GM21447 (cell line): ENCODE results near the gene NSD1.

Experiments
- ATAC-seq: cut with Tn5 transposase; IDR thresholded peaks from one replicate; pipeline ENCODE4 v1.9.1; 2021; ENCODE audit not compliant: unreplicated experiment

The NSD1 gene

DNA sequence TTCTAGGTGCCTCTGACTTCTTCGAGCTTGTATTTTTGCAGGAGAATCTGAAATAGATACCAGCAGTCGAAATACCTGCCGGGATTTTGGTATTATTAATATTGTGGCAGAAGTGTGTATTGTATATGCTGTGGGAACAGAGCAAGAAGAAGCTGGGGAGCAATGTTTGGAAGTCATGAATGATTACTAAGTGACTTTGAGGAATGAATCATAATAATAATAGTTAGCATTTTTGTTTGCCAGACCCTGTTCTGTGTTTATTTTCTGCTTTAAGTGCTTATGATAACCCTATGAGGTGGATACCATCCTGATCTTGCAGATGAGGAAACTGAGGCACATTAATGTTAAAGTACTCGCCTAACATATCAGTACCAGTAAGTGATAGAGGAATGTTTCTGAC lies 137.5 kb downstream of the NSD1 start:
- no peak for ATAC-seq

DNA sequence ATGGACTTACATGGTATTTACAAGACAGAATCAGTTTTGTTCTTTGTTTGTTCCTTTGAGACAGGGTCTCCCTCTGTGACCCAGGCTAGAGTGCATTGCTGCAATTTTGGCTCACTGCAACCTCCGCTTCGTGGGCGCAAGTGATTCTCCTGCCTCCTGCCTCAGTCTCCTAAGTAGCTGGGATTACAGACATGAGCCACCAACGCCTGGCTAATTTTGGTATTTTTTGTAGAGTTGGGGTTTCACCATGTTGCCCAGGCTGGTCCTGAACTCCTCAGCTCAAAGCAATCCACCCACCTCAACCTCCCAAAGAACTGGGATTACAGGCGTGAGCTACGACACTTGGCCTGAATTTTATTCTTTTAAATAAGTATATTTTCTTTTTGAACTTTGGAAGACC lies 142.3 kb downstream of the NSD1 start:
- no peak for ATAC-seq

- ATAC-seq = no peak
Measured at GRCh38 chr5:177276886-177277285, 143.3 kb downstream of the NSD1 start.

- ATAC-seq = no peak
Measured at GRCh38 chr5:177288191-177288590, 154.6 kb downstream of the NSD1 start.

- ATAC-seq = peak; percentile 76
Measured at GRCh38 chr5:177290816-177291596, 157.4 kb downstream of the NSD1 start.

GRCh38 chr5:177291735-177292134 lies 158.2 kb downstream of the NSD1 start:
- no peak for ATAC-seq

DNA sequence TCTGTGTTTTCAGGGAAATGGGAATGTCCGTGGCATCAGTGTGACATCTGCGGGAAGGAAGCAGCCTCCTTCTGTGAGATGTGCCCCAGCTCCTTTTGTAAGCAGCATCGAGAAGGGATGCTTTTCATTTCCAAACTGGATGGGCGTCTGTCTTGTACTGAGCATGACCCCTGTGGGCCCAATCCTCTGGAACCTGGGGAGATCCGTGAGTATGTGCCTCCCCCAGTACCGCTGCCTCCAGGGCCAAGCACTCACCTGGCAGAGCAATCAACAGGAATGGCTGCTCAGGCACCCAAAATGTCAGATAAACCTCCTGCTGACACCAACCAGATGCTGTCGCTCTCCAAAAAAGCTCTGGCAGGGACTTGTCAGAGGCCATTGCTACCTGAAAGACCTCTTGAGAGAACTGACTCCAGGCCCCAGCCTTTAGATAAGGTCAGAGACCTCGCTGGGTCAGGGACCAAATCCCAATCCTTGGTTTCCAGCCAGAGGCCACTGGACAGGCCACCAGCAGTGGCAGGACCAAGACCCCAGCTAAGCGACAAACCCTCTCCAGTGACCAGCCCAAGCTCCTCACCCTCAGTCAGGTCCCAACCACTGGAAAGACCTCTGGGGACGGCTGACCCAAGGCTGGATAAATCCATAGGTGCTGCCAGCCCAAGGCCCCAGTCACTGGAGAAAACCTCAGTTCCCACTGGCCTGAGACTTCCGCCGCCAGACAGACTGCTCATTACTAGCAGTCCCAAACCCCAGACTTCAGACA lies 160.4 kb downstream of the NSD1 start:
- no peak for ATAC-seq

DNA sequence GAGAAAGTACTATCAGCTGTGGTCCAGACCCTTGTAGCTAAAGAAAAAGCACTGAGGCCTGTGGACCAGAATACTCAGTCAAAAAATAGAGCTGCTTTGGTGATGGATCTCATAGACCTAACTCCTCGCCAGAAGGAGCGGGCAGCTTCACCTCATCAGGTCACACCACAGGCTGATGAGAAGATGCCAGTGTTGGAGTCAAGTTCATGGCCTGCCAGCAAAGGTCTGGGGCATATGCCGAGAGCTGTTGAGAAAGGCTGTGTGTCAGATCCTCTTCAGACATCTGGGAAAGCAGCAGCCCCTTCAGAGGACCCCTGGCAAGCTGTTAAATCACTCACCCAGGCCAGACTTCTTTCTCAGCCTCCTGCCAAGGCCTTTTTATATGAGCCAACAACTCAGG lies 161.1 kb downstream of the NSD1 start:
- ATAC-seq = no peak

DNA sequence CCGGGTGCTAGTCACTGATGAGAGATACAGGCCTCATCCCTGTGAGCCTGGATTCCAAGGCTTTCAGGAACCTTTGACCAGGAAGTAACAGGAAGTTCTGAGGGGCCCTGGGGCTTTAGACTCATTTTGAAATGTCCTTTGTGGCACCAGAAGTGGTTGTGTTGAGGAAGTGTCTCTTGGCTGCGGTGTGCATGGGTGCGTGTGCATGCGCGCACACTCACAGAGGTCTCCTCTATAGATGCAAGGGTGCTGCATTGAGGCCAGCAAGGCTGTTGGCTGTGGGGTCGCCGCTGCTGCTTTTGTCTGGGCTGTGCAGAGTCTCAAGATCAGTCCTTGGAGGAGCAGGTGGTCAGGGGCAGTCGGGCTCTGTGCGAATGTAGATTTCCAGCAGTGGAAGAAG lies 162.4 kb downstream of the NSD1 start:
- no peak for ATAC-seq

GRCh38 chr5:177296581-177296980 lies 163.0 kb downstream of the NSD1 start:
- ATAC-seq = no peak

GRCh38 chr5:177297922-177298321 lies 164.3 kb downstream of the NSD1 start:
- no peak for ATAC-seq

- ATAC-seq = no peak
Measured at GRCh38 chr5:177299697-177300096, 166.1 kb downstream of the NSD1 start.

DNA sequence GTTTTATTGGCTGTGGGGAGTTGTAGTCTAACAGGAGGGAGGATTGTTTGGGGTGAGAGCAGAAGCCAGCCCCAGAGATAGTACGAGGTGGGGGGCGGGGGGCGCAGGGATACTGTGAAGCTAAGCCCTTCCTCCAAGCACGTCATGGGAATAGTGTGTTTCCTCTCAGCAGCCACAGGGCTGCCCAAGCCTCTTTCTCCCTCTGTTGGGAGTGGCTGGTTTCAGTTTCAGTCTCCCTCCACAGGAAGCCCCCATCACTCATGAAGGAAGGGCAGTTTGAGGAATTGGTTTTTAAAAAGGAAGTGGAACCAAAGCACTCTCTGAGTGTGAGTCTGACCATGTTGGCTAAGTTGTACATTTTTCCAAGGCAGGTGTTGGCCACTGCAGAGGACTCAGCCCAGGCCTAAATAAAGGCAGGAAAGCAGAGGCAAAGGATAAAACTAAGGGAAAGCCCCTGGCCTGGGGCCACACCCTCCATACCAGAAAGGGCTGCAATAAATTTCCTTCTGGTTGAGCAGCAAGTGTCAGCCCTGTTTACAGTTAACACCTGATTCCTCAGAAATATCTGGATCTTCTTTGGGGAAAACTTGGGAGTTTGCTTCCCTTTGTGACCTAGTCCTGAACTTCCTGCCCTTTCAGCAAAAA lies 166.8 kb downstream of the NSD1 start:
- ATAC-seq = peak; percentile 47

GRCh38 chr5:177300951-177301350 lies 167.4 kb downstream of the NSD1 start:
- ATAC-seq = no peak

GRCh38 chr5:177301503-177302165 lies 168.1 kb downstream of the NSD1 start:
- ATAC-seq = no peak

DNA sequence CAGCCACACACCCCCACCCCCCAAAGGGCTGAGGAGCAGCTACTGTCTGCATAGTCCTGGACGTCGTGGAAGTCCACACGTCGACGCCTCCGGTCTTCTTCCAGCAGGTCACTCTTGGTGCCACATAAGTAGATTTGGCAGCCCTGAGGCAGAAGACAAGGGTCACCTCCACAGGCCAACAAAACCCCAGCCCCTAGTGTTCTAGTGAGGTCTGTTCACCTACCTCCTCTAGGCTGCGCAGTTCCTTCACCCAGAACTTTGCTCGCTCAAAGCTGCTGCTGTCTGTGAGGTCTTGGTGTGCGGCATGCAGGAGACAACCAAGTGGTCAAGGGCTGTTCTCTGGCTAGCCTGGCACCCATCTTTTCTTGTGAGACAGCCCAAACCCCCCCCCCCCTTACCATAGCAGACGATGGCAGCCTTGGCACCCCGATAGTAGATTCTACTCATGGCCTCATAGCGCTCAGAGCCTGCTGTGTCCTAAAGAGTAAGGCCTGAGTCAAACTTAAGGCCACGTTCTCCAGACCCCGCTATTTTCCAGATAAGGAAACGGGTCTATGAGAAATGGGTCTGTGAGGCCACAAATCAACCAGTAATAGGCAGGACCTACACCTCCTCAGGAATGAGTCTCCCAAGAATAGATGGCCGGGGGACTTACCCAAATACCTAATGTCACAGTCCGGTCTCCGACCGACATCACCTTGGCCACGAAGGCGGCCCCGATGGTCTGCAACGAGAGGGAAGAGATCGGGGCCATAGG lies 169.0 kb downstream of the NSD1 start:
- no peak for ATAC-seq

GRCh38 chr5:177303121-177303924 lies 169.8 kb downstream of the NSD1 start, which contains the start of the genes PRELID1 and RAB24:
PRELID1 (plus strand) TSS chr5:177303799; CDS start chr5:177303986, 187 bp downstream.
RAB24 (minus strand) TSS chr5:177303719; CDS start chr5:177303288, 431 bp downstream.
- ATAC-seq = peak; percentile 47

DNA sequence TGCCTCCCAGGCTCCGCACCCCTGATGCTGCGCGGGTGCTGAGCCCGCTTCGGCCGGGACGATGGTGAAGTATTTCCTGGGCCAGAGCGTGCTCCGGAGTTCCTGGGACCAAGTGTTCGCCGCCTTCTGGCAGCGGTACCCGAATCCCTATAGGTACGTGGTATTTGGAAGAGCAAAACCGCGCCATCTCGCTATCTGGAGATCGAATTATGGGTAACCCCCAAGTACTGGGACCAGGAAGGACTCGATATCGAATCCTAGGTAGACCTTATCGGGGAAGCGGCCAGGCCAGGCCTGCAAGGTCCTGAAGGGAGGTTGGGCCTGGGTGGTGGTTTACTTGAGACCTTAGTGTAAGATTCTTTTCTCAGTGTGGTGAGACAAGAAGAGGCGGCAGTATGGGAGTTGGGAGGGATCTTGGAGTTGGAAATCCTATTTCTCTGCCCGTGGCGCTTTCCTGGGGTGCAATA lies 170.4 kb downstream of the NSD1 start:
- ATAC-seq = no peak

DNA sequence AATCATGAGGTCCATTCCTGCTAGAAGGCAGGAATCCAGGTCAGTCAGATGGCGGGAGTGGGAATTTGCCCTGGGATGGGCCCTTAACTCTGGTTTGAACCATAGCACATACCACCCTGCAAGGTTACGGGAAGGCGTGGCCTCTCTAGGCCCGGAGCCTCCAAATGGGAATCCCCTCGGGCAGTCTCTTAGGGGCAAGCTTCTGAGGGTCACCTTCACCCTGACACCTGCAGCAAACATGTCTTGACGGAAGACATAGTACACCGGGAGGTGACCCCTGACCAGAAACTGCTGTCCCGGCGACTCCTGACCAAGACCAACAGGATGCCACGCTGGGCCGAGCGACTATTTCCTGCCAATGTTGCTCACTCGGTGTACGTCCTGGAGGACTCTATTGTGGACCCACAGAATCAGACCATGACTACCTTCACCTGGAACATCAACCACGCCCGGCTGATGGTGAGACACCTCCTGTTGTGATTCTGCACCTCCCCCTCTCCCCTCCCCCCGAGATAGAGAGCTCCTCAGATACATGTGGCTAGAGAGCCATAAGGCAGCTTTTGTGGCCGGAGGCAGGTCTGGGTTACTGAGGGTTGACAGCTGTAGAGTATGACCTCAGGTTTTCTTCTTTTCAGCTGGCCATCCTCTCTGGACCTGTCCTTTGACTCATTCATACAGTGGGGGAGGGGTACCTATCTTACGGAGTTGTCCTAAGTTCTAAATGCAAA lies 171.0 kb downstream of the NSD1 start:
- no peak for ATAC-seq
